ENCODE results near the gene DENND4A. TPM values are rescaled to one million over a fixed set of nuclear protein-coding genes. Genes with fewer than 3 reads are reported as not detected.

The DENND4A gene
- total and polyA plus RNA-seq, 9 of the 15 experiments (the other 6 are each of a cell fraction or from before 2014, with no cell fraction given), result 6.8 to 32.3 (median 19.9) TPM

DNA sequence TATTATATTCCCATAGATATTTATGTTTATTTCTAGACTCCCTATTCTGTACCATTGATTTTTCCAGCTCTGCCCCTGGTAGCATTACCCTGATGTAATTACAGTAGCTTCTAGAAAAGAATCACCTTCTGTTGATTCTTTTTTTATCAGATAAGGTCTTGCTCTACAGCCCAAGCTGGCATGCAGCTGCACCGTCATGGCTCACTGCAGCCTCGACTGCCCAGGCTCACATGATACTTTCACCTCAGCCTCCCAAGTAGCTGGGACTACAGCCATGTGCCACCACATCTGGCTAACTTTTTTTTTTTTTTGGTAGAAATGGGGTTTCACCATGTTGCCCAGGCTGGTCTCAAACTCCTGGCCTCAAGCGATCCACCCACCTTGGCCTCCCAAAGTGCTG lies 128.6 kb downstream of the DENND4A start (continued):
- TF ChIP-seq NBN (IDR thresholded peaks at IDR 0.05; ENCODE audit: low read depth) (no peak), NFIX (CRISPR knock-in tag; IDR thresholded peaks at IDR 0.05; ENCODE audit: low read depth) (no peak), POLR2H (tag; IDR thresholded peaks at IDR 0.05; ENCODE audit: low read depth) (no peak), ZNF584 (CRISPR knock-in tag; IDR thresholded peaks at IDR 0.05; ENCODE audit: low read depth) (no peak), KDM1A (IDR thresholded peaks at IDR 0.05) (no peak), PCBP1 (IDR thresholded peaks at IDR 0.05; ENCODE audit: low read depth, low read length, poor library complexity, severe bottlenecking) (no peak), CBX1 (IDR thresholded peaks at IDR 0.05; ENCODE audit: low read depth) (no peak), ZNF57 (CRISPR knock-in tag; IDR thresholded peaks at IDR 0.05) (no peak), ELF2 (CRISPR knock-in tag; IDR thresholded peaks at IDR 0.05) (no peak), KAT8 (IDR thresholded peaks at IDR 0.05; ENCODE audit: low read depth) (no peak)
- TF ChIP-seq, protein P1, sequence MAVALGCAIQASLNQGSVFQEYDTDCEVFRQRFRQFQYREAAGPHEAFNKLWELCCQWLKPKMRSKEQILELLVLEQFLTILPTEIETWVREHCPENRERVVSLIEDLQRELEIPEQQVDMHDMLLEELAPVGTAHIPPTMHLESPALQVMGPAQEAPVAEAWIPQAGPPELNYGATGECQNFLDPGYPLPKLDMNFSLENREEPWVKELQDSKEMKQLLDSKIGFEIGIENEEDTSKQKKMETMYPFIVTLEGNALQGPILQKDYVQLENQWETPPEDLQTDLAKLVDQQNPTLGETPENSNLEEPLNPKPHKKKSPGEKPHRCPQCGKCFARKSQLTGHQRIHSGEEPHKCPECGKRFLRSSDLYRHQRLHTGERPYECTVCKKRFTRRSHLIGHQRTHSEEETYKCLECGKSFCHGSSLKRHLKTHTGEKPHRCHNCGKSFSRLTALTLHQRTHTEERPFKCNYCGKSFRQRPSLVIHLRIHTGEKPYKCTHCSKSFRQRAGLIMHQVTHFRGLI (CRISPR knock-in tag; IDR thresholded peaks at IDR 0.05), result no peak

DNA sequence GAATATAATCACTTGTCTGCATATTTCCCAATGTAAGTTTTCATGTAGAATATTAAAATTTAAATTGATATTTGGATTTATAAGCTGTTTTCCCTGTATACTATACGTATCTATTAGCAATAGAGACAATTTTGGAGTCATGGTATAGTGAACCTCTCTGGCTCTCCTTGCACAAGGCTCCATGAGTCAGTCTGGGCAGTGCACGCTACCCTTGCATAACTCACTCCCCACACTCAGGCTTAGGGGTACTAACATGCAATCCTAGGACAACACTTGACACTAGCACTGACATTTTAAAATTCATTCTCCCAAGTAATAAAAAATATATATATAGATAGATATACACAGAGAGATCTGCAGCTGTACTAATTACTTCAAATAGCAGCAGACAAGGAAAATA lies 131.2 kb downstream of the DENND4A start:
- no peaks in the 10 kb centered on the region for H3K79me2 ChIP-seq (ENCODE audit: control insufficient read depth, insufficient read depth, low read length)
- BruUV-seq (replicated peaks), result no TSS peak
- H3K36me3 ChIP-seq (ENCODE audit: control insufficient read depth, insufficient read depth, low read length), result peaks cover 38% of the 10 kb centered on the region
- ChIA-PET CTCF (ENCODE audit: low intra/inter-chr PET ratio) (no interaction called here), POLR2A (interaction anchor here (0.8 to 1.5 kb wide), 4 partner anchors 16 to 202 kb away, joined by 3 to 4 read pairs (median 3); partner anchors contain the start of gene INTS14)
- no peaks in the 10 kb centered on the region for H4K20me1 ChIP-seq (replicated peaks; ENCODE audit: control insufficient read depth, insufficient read depth, low read length)
- DNase-seq (ENCODE audit: extremely low read depth in 1 of 4, low spot score in 3 of 4) (no peak), ATAC-seq (no peak), FAIRE-seq (no peak)
- H3K4me1 ChIP-seq (replicated peaks in 1 of 2; ENCODE audit: control insufficient read depth in 2 of 2, insufficient read depth in 2 of 2, low read length in 2 of 2), result no peaks in the 10 kb centered on the region
- no peak overlapping the region for H2AFZ ChIP-seq (ENCODE audit: low read depth, low read length)
- 75% methylated on average over 2 of the region's 2 CpGs for WGBS (ENCODE audit: insufficient coverage, low coverage, missing lambda C conversion rate)
- H3K27ac ChIP-seq (ENCODE audit: extremely low read depth, low read depth, low read length), result no peak overlapping the region
- H3K9ac ChIP-seq (ENCODE audit: insufficient read depth in 1 of 2, low read depth in 2 of 2, low read length in 2 of 2), result no peak overlapping the region
- no peak for TF ChIP-seq ARID2 (IDR thresholded peaks at IDR 0.05)
- TF ChIP-seq KLF10 (CRISPR knock-in tag; IDR thresholded peaks at IDR 0.05), result no peak
- no peak overlapping the region for H3K4me2 ChIP-seq (ENCODE audit: insufficient read depth, low read length)
- in situ Hi-C loops (cut with MboI), result no loop called here
- no peak overlapping the region for H3K4me3 ChIP-seq
- H3K9me1 ChIP-seq (ENCODE audit: control insufficient read depth, insufficient read depth, low read length), result no peaks in the 10 kb centered on the region
- intact Hi-C loops (cut with micrococcal nuclease), result no loop called here
- no peaks in the 10 kb centered on the region for H3K27me3 ChIP-seq (ENCODE audit: control insufficient read depth in 2 of 2, insufficient read depth in 2 of 2, low read length in 2 of 2)
- H3K9me3 ChIP-seq (replicated peaks; ENCODE audit: control insufficient read depth, insufficient read depth, low read depth, low read length), result no peaks in the 10 kb centered on the region
